ENCODE results near the gene ACSL5. TPM values are rescaled to one million over a fixed set of nuclear protein-coding genes. Genes with fewer than 3 reads are reported as not detected.

The ACSL5 gene
- polyA plus RNA-seq, 1 of the 3 experiments (the other 2 are of a cell fraction) = 0.08 TPM

- no peak for DNase-seq
- H2AFZ ChIP-seq (ENCODE audit: low read depth) = no peak overlapping the region
- ChIA-PET POLR2A (interaction anchor here (0.7 kb wide), 1 partner anchor 349 kb away, joined by 4 read pairs; no protein-coding TSS in a partner anchor), CTCF (interaction anchor here (0.7 to 2.0 kb wide), 3 partner anchors 12 to 98 kb away, joined by 3 to 4 read pairs (median 4); no protein-coding TSS in a partner anchor)
- H3F3A ChIP-seq (replicated peaks; ENCODE audit: insufficient read depth) = no peaks in the 10 kb centered on the region
- H3K4me3 ChIP-seq (ENCODE audit: low read depth in 2 of 2, low read length in 1 of 2) = no peak overlapping the region
- H3K79me2 ChIP-seq (ENCODE audit: insufficient read depth) = no peaks in the 10 kb centered on the region
- no peak overlapping the region for H3K4me2 ChIP-seq
- no peaks in the 10 kb centered on the region for H3K36me3 ChIP-seq (replicated peaks in 1 of 2; ENCODE audit: control insufficient read depth in 1 of 2, insufficient read depth in 2 of 2, low read length in 1 of 2)
- peaks cover 0 to 5% of the 10 kb centered on the region in 2 experiments; a peak in 1 of 4 replicates for H3K4me1 ChIP-seq (ENCODE audit: control insufficient read depth in 1 of 2, insufficient read depth in 2 of 2, low read depth in 1 of 2, low read length in 1 of 2)
- TF ChIP-seq CHD2 (IDR thresholded peaks at IDR 0.05; ENCODE audit: low read length, partially characterized antibody) (no peak), TCF12 (IDR thresholded peaks at IDR 0.05) (no peak), RXRA (IDR thresholded peaks at IDR 0.05; ENCODE audit: borderline replicate concordance, low read depth) (no peak), GATA2 (CRISPR knock-in tag; IDR thresholded peaks at IDR 0.05) (no peak), FOSL2 (IDR thresholded peaks at IDR 0.05; ENCODE audit: borderline replicate concordance, low read depth) (no peak), YY1 (IDR thresholded peaks at IDR 0.05; ENCODE audit: low read depth) (no peak), ELF1 (IDR thresholded peaks at IDR 0.05) (no peak), JUND (IDR thresholded peaks at IDR 0.05) (no peak), MEF2A (IDR thresholded peaks at IDR 0.05; ENCODE audit: borderline replicate concordance, low read depth) (no peak), FOXM1 (IDR thresholded peaks at IDR 0.05; ENCODE audit: low read depth) (no peak), SIN3A (IDR thresholded peaks at IDR 0.05; ENCODE audit: borderline replicate concordance, low read depth, low read length) (no peak), GABPA (IDR thresholded peaks at IDR 0.05; ENCODE audit: low read depth) (no peak), USF2 (IDR thresholded peaks at IDR 0.05; ENCODE audit: borderline replicate concordance, low read depth, low read length) (no peak), MXI1 (IDR thresholded peaks at IDR 0.05; ENCODE audit: low read depth, low read length) (no peak), CTCF (IDR thresholded peaks at IDR 0.05) (no peak)
- H3K9me3 ChIP-seq = no peaks in the 10 kb centered on the region
- no peaks in the 10 kb centered on the region for H3K27me3 ChIP-seq (ENCODE audit: insufficient read depth)
- no peak overlapping the region for H3K9ac ChIP-seq
- WGBS (ENCODE audit: low lambda C conversion rate) = 41% methylated on average over 5 of the region's 5 CpGs
- no peaks in the 10 kb centered on the region for H3K9me2 ChIP-seq
- no peak overlapping the region for H3K27ac ChIP-seq (ENCODE audit: low read depth in 2 of 2, low read length in 1 of 2)
- H4K20me1 ChIP-seq (ENCODE audit: insufficient read depth) = no peaks in the 10 kb centered on the region
These were observed 37.2 kb upstream of the ACSL5 start for GRCh38 chr10:112336556-112337201.

GRCh38 chr10:112338957-112339356 is 35.0 kb upstream of the ACSL5 start:
- DNase-seq = no peak
- H4K20me1 ChIP-seq (ENCODE audit: insufficient read depth) = no peaks in the 10 kb centered on the region
- H2AFZ ChIP-seq (ENCODE audit: low read depth) = no peak overlapping the region
- no peak overlapping the region for H3K4me3 ChIP-seq (ENCODE audit: low read depth in 2 of 2, low read length in 1 of 2)
- no peak overlapping the region for H3K4me2 ChIP-seq
- WGBS (ENCODE audit: low lambda C conversion rate) = 49% methylated on average over 3 of the region's 3 CpGs
- no peaks in the 10 kb centered on the region for H3K9me2 ChIP-seq
- POLR2A ChIA-PET = interaction anchor here (1.2 kb wide), 1 partner anchor 10 kb away, joined by 3 read pairs; no protein-coding TSS in a partner anchor
- TF ChIP-seq RFX5 (IDR thresholded peaks at IDR 0.05; ENCODE audit: low read length) (no peak), GABPA (IDR thresholded peaks at IDR 0.05; ENCODE audit: low read depth) (no peak), FOXM1 (IDR thresholded peaks at IDR 0.05; ENCODE audit: low read depth) (no peak), MXI1 (IDR thresholded peaks at IDR 0.05; ENCODE audit: low read depth, low read length) (no peak), REST (IDR thresholded peaks at IDR 0.05; ENCODE audit: low read depth, low read length) (no peak), USF2 (IDR thresholded peaks at IDR 0.05; ENCODE audit: borderline replicate concordance, low read depth, low read length) (no peak)
- H3K36me3 ChIP-seq (replicated peaks in 1 of 2; ENCODE audit: control insufficient read depth in 1 of 2, insufficient read depth in 2 of 2, low read length in 1 of 2) = no peaks in the 10 kb centered on the region
- no peaks in the 10 kb centered on the region for H3K27me3 ChIP-seq (ENCODE audit: insufficient read depth)
- peaks cover 0 to 19% of the 10 kb centered on the region in 2 experiments; a peak in 1 of 4 replicates for H3K4me1 ChIP-seq (ENCODE audit: control insufficient read depth in 1 of 2, insufficient read depth in 2 of 2, low read depth in 1 of 2, low read length in 1 of 2)
- CTCF ChIA-PET = interaction anchor here (0.6 to 1.8 kb wide), 3 partner anchors 25 to 1262 kb away, joined by 3 to 4 read pairs (median 4); partner anchors contain the start of gene ADRA2A
- no peak overlapping the region for H3K9ac ChIP-seq
- H3K79me2 ChIP-seq (ENCODE audit: insufficient read depth) = no peaks in the 10 kb centered on the region
- no peak overlapping the region for H3K27ac ChIP-seq (ENCODE audit: low read depth in 2 of 2, low read length in 1 of 2)
- no peaks in the 10 kb centered on the region for H3K9me3 ChIP-seq
- no peaks in the 10 kb centered on the region for H3F3A ChIP-seq (replicated peaks; ENCODE audit: insufficient read depth)
